IMR-90 (cell line): ENCODE data around the gene SPATA32. TPM values are rescaled to one million over a fixed set of nuclear protein-coding genes. Genes with fewer than 3 reads are reported as not detected.

ENCODE experiments used
- ATAC-seq: fragments of 200-7000 bp; cut with Tn5 transposase; 2 replicates; pipeline ENCODE4 v1.9.1; 2020; ENCODE audit warnings: low read depth, mild to moderate bottlenecking, moderate library complexity
- BruUV-seq: library from RNA; stranded (reverse); fragments of 400-500 nt; replicated peaks from 2 replicates; lab custom pipeline; 2021; lab: Mats Ljungman, UMichigan
- CTCF ChIA-PET: fragments of 300-600 bp; formaldehyde crosslinking; extraction: SDS; loops from one replicate; lab custom pipeline; 2021; ENCODE audit warnings: antibody characterized with exemption; lab: Yijun Ruan, JAX
- POLR2A ChIA-PET: fragments of 300-600 bp; sonication (Branson Sonifier 250); formaldehyde crosslinking; loops from one replicate; lab custom pipeline; 2022; ENCODE audit warnings: antibody characterized with exemption; ENCODE audit not compliant: unreplicated experiment; lab: Charles Lee
- DNase-seq: peaks from one replicate; pipeline ENCODE4 v3.0.0; 2013
- H2AFZ ChIP-seq: replicated peaks from 2 replicates; pipeline ENCODE3; 2013; ENCODE audit warnings: low read length, mild to moderate bottlenecking; ENCODE audit not compliant: poor library complexity
- H2AK5ac ChIP-seq: 2 replicates; pipeline ENCODE4 v1.6.1; 2013; ENCODE audit warnings: low read depth, low read length, inconsistent platforms
- H2AK9ac ChIP-seq: replicated peaks from 2 replicates; pipeline ENCODE3; 2013; ENCODE audit warnings: mild to moderate bottlenecking, low read depth, low read length, moderate library complexity; ENCODE audit not compliant: poor library complexity
- H2BK120ac ChIP-seq: 2 replicates; pipeline ENCODE4 v1.6.1; 2013; ENCODE audit warnings: low read depth, low read length, inconsistent platforms
- H2BK15ac ChIP-seq: 3 replicates; pipeline ENCODE4 v1.6.1; 2013; ENCODE audit warnings: low read depth, low read length, inconsistent platforms
- H2BK20ac ChIP-seq: 2 replicates; pipeline ENCODE4 v1.6.1; 2013; ENCODE audit warnings: low read depth, mild to moderate bottlenecking, inconsistent platforms, low read length, moderate library complexity
- H2BK5ac ChIP-seq: 2 replicates; pipeline ENCODE4 v1.6.1; 2013; ENCODE audit warnings: mild to moderate bottlenecking, low read depth, low read length, inconsistent platforms; ENCODE audit not compliant: poor library complexity, severe bottlenecking
- H3K14ac ChIP-seq: replicated peaks from 2 replicates; pipeline ENCODE4 v1.6.1; 2013; ENCODE audit warnings: low read depth, low read length, inconsistent platforms
- H3K18ac ChIP-seq: 2 replicates; pipeline ENCODE4 v1.6.1; 2013; ENCODE audit warnings: low read depth, low read length, control low read depth
- H3K23ac ChIP-seq: 2 replicates; pipeline ENCODE4 v1.6.1; 2013; ENCODE audit warnings: low read depth, low read length, inconsistent platforms
- H3K27ac ChIP-seq: 2 replicates; pipeline ENCODE4 v1.5.1; 2013; ENCODE audit warnings: mild to moderate bottlenecking, control low read depth, low read length; ENCODE audit not compliant: insufficient read depth
- H3K27me3 ChIP-seq: 2 replicates; pipeline ENCODE4 v1.6.1; 2013; ENCODE audit warnings: low read length; ENCODE audit not compliant: control insufficient read depth, insufficient read depth
- H3K36me3 ChIP-seq: 2 replicates; pipeline ENCODE4 v1.6.1; 2013; ENCODE audit warnings: low read length, mixed read lengths; ENCODE audit not compliant: control insufficient read depth, insufficient read depth
- H3K4ac ChIP-seq: 2 replicates; pipeline ENCODE4 v1.6.1; 2013; ENCODE audit warnings: low read depth, low read length, inconsistent platforms
- H3K4me1 ChIP-seq: 2 replicates; pipeline ENCODE4 v1.6.1; 2013; ENCODE audit warnings: low read length, mixed read lengths; ENCODE audit not compliant: control insufficient read depth, insufficient read depth
- H3K4me2 ChIP-seq: 2 replicates; pipeline ENCODE4 v1.6.1; 2013; ENCODE audit warnings: low read depth, mild to moderate bottlenecking, control low read depth, low read length, moderate library complexity
- H3K4me3 ChIP-seq: 2 replicates; pipeline ENCODE4 v1.5.1; 2013; ENCODE audit warnings: low read depth, mild to moderate bottlenecking, control low read depth, low read length, moderate library complexity; ENCODE audit not compliant: insufficient read depth
- H3K56ac ChIP-seq: 2 replicates; pipeline ENCODE4 v1.6.1; 2013; ENCODE audit warnings: low read length, inconsistent platforms; ENCODE audit not compliant: insufficient read depth; ENCODE audit errors: extremely low read depth
- H3K79me1 ChIP-seq, 2 experiments: 2 replicates each; pipeline ENCODE4 v1.6.1; 2013; ENCODE audit warnings: low read length in 2 of 2, inconsistent platforms in 1 of 2, low read depth in 1 of 2
- H3K9ac ChIP-seq: 2 replicates; pipeline ENCODE4 v1.6.1; 2013; ENCODE audit warnings: low read depth, low read length, control low read depth
- H3K9me1 ChIP-seq: 2 replicates; pipeline ENCODE4 v1.6.1; 2013; ENCODE audit warnings: low read length, inconsistent platforms; ENCODE audit not compliant: insufficient read depth
- H3K9me3 ChIP-seq: 2 replicates; pipeline ENCODE4 v1.6.1; 2013; ENCODE audit warnings: low read length; ENCODE audit not compliant: control insufficient read depth, insufficient read depth
- H4K20me1 ChIP-seq: 2 replicates; pipeline ENCODE4 v1.6.1; 2013; ENCODE audit warnings: low read length, inconsistent platforms; ENCODE audit not compliant: insufficient read depth
- H4K5ac ChIP-seq: 2 replicates; pipeline ENCODE4 v1.6.1; 2013; ENCODE audit warnings: mild to moderate bottlenecking, low read depth, low read length, control low read depth
- H4K8ac ChIP-seq, 2 experiments: 2 replicates each; pipeline ENCODE4 v1.6.1; 2013; ENCODE audit warnings: low read depth in 2 of 2, low read length in 2 of 2, control low read depth in 1 of 2, inconsistent platforms in 1 of 2
- H4K91ac ChIP-seq: 2 replicates; pipeline ENCODE4 v1.6.1; 2013; ENCODE audit warnings: low read depth, low read length, inconsistent platforms; ENCODE audit not compliant: insufficient read depth
- BHLHE40 ChIP-seq: fragments of 150-350 bp; IDR thresholded peaks from 2 replicates; pipeline ENCODE4 v1.6.1; 2016; ENCODE audit warnings: mild to moderate bottlenecking, low read depth, low read length
- CEBPB ChIP-seq: IDR thresholded peaks from 2 replicates; pipeline ENCODE4 v1.6.1; 2012; ENCODE audit warnings: low read depth, low read length, improper control_type of control experiment
- CHD1 ChIP-seq: IDR thresholded peaks from 2 replicates; pipeline ENCODE4 v1.6.1; 2012; ENCODE audit warnings: low read depth, low read length, improper control_type of control experiment
- FOS ChIP-seq: fragments of 150-350 bp; IDR thresholded peaks from 2 replicates; pipeline ENCODE4 v1.6.1; 2016; ENCODE audit warnings: low read depth, low read length
- MAZ ChIP-seq: IDR thresholded peaks from 2 replicates; pipeline ENCODE4 v1.6.1; 2012; ENCODE audit warnings: low read depth, mild to moderate bottlenecking, low read length, improper control_type of control experiment, moderate library complexity, borderline replicate concordance
- MXI1 ChIP-seq: IDR thresholded peaks from 2 replicates; pipeline ENCODE4 v1.6.1; 2012; ENCODE audit warnings: low read depth, mild to moderate bottlenecking, low read length, moderate library complexity, borderline replicate concordance
- POLR2A ChIP-seq: IDR thresholded peaks from 2 replicates; pipeline ENCODE4 v1.6.1; 2012; ENCODE audit warnings: mild to moderate bottlenecking, low read depth, low read length
- RAD21 ChIP-seq: IDR thresholded peaks from 2 replicates; pipeline ENCODE4 v1.6.1; 2012; ENCODE audit warnings: low read length, improper control_type of control experiment
- RCOR1 ChIP-seq: IDR thresholded peaks from 2 replicates; pipeline ENCODE4 v1.6.1; 2012; ENCODE audit warnings: mild to moderate bottlenecking, low read length, improper control_type of control experiment; ENCODE audit not compliant: insufficient replicate concordance
- RFX5 ChIP-seq: IDR thresholded peaks from 2 replicates; pipeline ENCODE4 v1.8.0; 2012; ENCODE audit warnings: low read depth, mild to moderate bottlenecking, low read length, moderate library complexity
- SMC3 ChIP-seq: fragments of 150-350 bp; IDR thresholded peaks from 2 replicates; pipeline ENCODE4 v1.6.1; 2016; ENCODE audit warnings: low read depth, mild to moderate bottlenecking, antibody characterized with exemption, low read length, moderate library complexity
- WGBS, 2 experiments: methylation state at CpG; one replicate each; pipeline versions ENCODE4 v1.1.5 to v1.1.7; 2013; ENCODE audit warnings: missing lambda C conversion rate in 2 of 2; ENCODE audit not compliant: insufficient read length in 1 of 2; ENCODE audit errors: extremely low coverage in 2 of 2; 5-methylcytosine and 5-hydroxymethylcytosine counted together
- dilution Hi-C: fragments of 300-500 bp; cut with HindIII; formaldehyde crosslinking; loops from one replicate; pipeline ENCODE4 v1.14.3; 2018; ENCODE audit warnings: low sequenced_read_pairs; ENCODE audit not compliant: unreplicated experiment
- in situ Hi-C: fragments of 300-500 bp; cut with MboI; formaldehyde crosslinking; loops from 3 replicates; pipeline ENCODE4 v1.14.3; 2019; ENCODE audit warnings: low sequenced_read_pairs, inconsistent platforms, mixed read lengths
- intact Hi-C: fragments of 100-400 bp; cut with micrococcal nuclease; formaldehyde crosslinking; loops from 2 replicates; pipeline ENCODE4 v1.10.0; 2022
- polyA plus RNA-seq, 3 experiments: library from polyadenylated mRNA; depleted of rRNA; stranded (reverse); fragments of >200 nt; gene quantifications; 2 replicates each; pipeline ENCODE4 v1.2.3, GENCODE V29; 2012; ENCODE audit warnings: low replicate concordance in 1 of 3
- total RNA-seq: library from RNA; depleted of rRNA; stranded (reverse); fragments of >200 nt; gene quantifications from 2 replicates; pipeline ENCODE4 v1.2.3, GENCODE V29; 2012
- TF ChIP-seq, protein P1 (sequence below): fragments of 150-350 bp; IDR thresholded peaks from 2 replicates; pipeline ENCODE4 v1.6.1; 2016; ENCODE audit warnings: low read depth, mild to moderate bottlenecking, low read length, moderate library complexity, borderline replicate concordance
- TF ChIP-seq, protein P2 (sequence below): fragments of 150-350 bp; IDR thresholded peaks from 2 replicates; pipeline ENCODE4 v1.6.1; 2017; ENCODE audit warnings: mild to moderate bottlenecking, antibody characterized with exemption, low read length, low read depth
- TF ChIP-seq, protein P3 (sequence below): conservative IDR thresholded peaks from 2 replicates; pipeline ENCODE4 v1.5.1; 2012; ENCODE audit warnings: mild to moderate bottlenecking, low read depth, low read length, improper control_type of control experiment

Gene SPATA32
- total and polyA plus RNA-seq, 2 of the 4 experiments (the other 2 are of a cell fraction): 0.18 TPM; not detected in 1

DNA sequence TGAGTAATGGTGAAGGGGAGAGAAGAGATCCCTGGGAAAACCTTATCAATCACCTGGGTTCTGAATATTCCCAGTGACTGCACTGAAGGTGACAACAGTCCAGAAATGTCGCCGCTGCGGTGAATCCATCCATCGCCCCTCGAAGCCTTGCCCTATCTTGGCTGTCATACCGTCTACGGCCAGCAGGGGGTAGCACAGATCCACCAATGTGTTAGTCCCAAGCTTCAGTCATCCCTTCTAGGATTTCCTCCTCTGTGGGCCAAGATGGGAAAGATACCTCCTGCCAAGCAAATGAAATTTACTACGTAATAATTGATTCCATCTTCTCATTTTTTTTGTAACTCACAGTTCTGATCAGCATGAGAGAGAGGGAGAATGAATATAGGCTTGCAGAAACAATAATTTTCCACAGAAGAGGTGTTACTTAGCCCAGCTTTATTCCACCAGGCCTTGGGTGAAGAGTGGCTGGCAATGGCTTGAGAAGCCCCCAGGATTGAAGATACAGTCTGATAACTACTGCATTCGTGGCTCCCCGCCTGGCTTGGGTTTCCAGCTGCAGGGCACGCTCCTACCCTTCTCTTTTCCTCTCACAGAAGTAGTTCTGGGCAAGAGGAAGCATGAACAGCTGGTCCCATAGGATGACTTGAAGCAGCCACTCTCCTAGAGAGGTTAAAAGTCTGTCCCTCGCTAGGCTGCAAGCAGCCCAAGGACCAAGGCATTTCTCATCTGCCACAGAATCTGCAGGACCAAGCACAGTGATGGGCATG lies 42.8 kb downstream of the SPATA32 start:
- ChIA-PET POLR2A (no interaction called here), CTCF (interaction anchor here (0.5 to 1.8 kb wide), 13 partner anchors 10 to 372 kb away, joined by 3 to 14 read pairs (median 4); partner anchors contain the start of gene ACBD4)
- Histone ChIP-seq H4K91ac (no peak overlapping the region), H2AK5ac (no peak overlapping the region), H2BK20ac (no peak overlapping the region), H2BK120ac (no peak overlapping the region), H3K27ac (no peak overlapping the region), H3K9me1 (no peaks in the 10 kb centered on the region), H2AFZ (peak overlapping the region; percentile 58), H4K8ac (no peak overlapping the region), H3K79me1 (no peaks in the 10 kb centered on the region; a peak in 1 of 4 replicates), H3K4ac (no peak overlapping the region), H4K20me1 (no peaks in the 10 kb centered on the region), H4K5ac (no peak overlapping the region), H3K4me2 (0 out of 2 replicates have a peak overlapping the region, but pooled peaks have one; percentile 34), H3K27me3 (peaks cover 15% of the 10 kb centered on the region), H3K36me3 (no peaks in the 10 kb centered on the region), H3K18ac (no peak overlapping the region), H3K9ac (no peak overlapping the region), H2BK5ac (no peak overlapping the region), H3K56ac (no peak overlapping the region), H3K14ac (no peak overlapping the region), H2BK15ac (no peak overlapping the region), H3K4me3 (no peak overlapping the region), H2AK9ac (no peak overlapping the region), H3K4me1 (peaks cover 9% of the 10 kb centered on the region; the same call in 1 of the 2 replicates), H3K9me3 (no peaks in the 10 kb centered on the region), H3K23ac (no peak overlapping the region)
- ATAC-seq (peak; percentile 90), DNase-seq (peak; percentile 77)
- 83% methylated on average over 1 of the region's 12 CpGs; no CpG with 5 or more reads in 1 of the 2 experiments for WGBS, 2 experiments
- BruUV-seq: no TSS peak
- dilution Hi-C loops (no loop called here), in situ Hi-C loops (loop anchor here (5.0 to 25.0 kb wide), 3 partner anchors 168 to 636 kb away; no protein-coding TSS in a partner anchor), intact Hi-C loops (loop anchor here (1.0 to 10.0 kb wide), 6 partner anchors 16 to 616 kb away; partner anchors contain the start of gene MAP3K14)
- TF ChIP-seq SMC3: peak; percentile 95
- no peak for TF ChIP-seq FOS
- no peak for TF ChIP-seq RFX5
- TF ChIP-seq, protein P1, sequence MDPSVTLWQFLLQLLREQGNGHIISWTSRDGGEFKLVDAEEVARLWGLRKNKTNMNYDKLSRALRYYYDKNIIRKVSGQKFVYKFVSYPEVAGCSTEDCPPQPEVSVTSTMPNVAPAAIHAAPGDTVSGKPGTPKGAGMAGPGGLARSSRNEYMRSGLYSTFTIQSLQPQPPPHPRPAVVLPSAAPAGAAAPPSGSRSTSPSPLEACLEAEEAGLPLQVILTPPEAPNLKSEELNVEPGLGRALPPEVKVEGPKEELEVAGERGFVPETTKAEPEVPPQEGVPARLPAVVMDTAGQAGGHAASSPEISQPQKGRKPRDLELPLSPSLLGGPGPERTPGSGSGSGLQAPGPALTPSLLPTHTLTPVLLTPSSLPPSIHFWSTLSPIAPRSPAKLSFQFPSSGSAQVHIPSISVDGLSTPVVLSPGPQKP: no peak
- TF ChIP-seq, protein P2, sequence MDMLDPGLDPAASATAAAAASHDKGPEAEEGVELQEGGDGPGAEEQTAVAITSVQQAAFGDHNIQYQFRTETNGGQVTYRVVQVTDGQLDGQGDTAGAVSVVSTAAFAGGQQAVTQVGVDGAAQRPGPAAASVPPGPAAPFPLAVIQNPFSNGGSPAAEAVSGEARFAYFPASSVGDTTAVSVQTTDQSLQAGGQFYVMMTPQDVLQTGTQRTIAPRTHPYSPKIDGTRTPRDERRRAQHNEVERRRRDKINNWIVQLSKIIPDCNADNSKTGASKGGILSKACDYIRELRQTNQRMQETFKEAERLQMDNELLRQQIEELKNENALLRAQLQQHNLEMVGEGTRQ: no peak
- no peak for TF ChIP-seq BHLHE40
- peak; percentile 97 for TF ChIP-seq RAD21
- TF ChIP-seq MAZ: peak; percentile 36; the same call in 1 of the 2 replicates
- no peak for TF ChIP-seq CEBPB
- TF ChIP-seq, protein P3, sequence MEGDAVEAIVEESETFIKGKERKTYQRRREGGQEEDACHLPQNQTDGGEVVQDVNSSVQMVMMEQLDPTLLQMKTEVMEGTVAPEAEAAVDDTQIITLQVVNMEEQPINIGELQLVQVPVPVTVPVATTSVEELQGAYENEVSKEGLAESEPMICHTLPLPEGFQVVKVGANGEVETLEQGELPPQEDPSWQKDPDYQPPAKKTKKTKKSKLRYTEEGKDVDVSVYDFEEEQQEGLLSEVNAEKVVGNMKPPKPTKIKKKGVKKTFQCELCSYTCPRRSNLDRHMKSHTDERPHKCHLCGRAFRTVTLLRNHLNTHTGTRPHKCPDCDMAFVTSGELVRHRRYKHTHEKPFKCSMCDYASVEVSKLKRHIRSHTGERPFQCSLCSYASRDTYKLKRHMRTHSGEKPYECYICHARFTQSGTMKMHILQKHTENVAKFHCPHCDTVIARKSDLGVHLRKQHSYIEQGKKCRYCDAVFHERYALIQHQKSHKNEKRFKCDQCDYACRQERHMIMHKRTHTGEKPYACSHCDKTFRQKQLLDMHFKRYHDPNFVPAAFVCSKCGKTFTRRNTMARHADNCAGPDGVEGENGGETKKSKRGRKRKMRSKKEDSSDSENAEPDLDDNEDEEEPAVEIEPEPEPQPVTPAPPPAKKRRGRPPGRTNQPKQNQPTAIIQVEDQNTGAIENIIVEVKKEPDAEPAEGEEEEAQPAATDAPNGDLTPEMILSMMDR: peak; percentile 98
- peak; percentile 39; the same call in 1 of the 2 replicates for TF ChIP-seq POLR2A
- no peak for TF ChIP-seq MXI1
- TF ChIP-seq RCOR1: no peak
- TF ChIP-seq CHD1: no peak
